Mesothelial cell of epicardium (in vitro differentiated cells): ENCODE results near the gene NAV3. TPM values are rescaled to one million over a fixed set of nuclear protein-coding genes. Genes with fewer than 3 reads are reported as not detected.

Source experiments
- DNase-seq, 2 experiments: peaks; one replicate each; pipeline ENCODE4 v3.0.0; 2021; ENCODE audit warnings: low spot score in 2 of 2; ENCODE audit not compliant: unreplicated experiment in 2 of 2
- H3K27ac Mint-ChIP-seq: 2 replicates; pipeline ENCODE4 v1.8.0; 2021; ENCODE audit warnings: mixed read lengths
- H3K27me3 Mint-ChIP-seq: 2 replicates; pipeline ENCODE4 v1.8.0; 2021; ENCODE audit warnings: low read depth, mixed read lengths
- H3K36me3 Mint-ChIP-seq: 2 replicates; pipeline ENCODE4 v1.8.0; 2021; ENCODE audit warnings: mixed read lengths
- H3K4me1 Mint-ChIP-seq: 2 replicates; pipeline ENCODE4 v1.8.0; 2021; ENCODE audit warnings: mixed read lengths
- H3K4me3 Mint-ChIP-seq: 2 replicates; pipeline ENCODE4 v1.8.0; 2021; ENCODE audit warnings: mild to moderate bottlenecking, moderate library complexity, mixed read lengths
- H3K9me3 Mint-ChIP-seq: 2 replicates; pipeline ENCODE4 v1.8.0; 2021; ENCODE audit warnings: mixed read lengths
- CTCF ChIP-seq: fragments of 200-600 bp; sonication (generic); IDR thresholded peaks from one replicate; pipeline ENCODE4 v1.5.0; 2021; ENCODE audit warnings: antibody characterized with exemption; ENCODE audit not compliant: unreplicated experiment
- total RNA-seq: library from RNA; stranded (reverse); gene quantifications from 3 replicates; pipeline ENCODE4 v1.2.1, GENCODE V29; 2021

The NAV3 gene
- total RNA-seq, 1 donor from 2014 or later: 28.7 TPM

- peaks cover 4% of the 10 kb centered on the region for H3K36me3 Mint-ChIP-seq
- peaks cover 5% of the 10 kb centered on the region for H3K4me1 Mint-ChIP-seq
- H3K9me3 Mint-ChIP-seq: peaks cover 11% of the 10 kb centered on the region
- no peaks in the 10 kb centered on the region for H3K27me3 Mint-ChIP-seq
- no peak overlapping the region for H3K27ac Mint-ChIP-seq
- TF ChIP-seq CTCF: no peak
- H3K4me3 Mint-ChIP-seq: no peak overlapping the region
- no peak for DNase-seq
Measured at GRCh38 chr12:78157199-78157598, 326.5 kb downstream of the NAV3 start.

- Mint-ChIP-seq H3K36me3 (no peaks in the 10 kb centered on the region), H3K27me3 (peaks cover 15% of the 10 kb centered on the region), H3K4me3 (no peak overlapping the region), H3K27ac (no peak overlapping the region), H3K4me1 (peaks cover 15% of the 10 kb centered on the region), H3K9me3 (no peaks in the 10 kb centered on the region)
- no peak for TF ChIP-seq CTCF
- DNase-seq: no peak
Measured at GRCh38 chr12:78164154-78164553, 333.5 kb downstream of the NAV3 start.

- peaks cover 28% of the 10 kb centered on the region for H3K4me1 Mint-ChIP-seq
- H3K27me3 Mint-ChIP-seq: peaks cover 30% of the 10 kb centered on the region
- no peak for TF ChIP-seq CTCF
- H3K36me3 Mint-ChIP-seq: peaks cover 4% of the 10 kb centered on the region
- no peak overlapping the region for H3K4me3 Mint-ChIP-seq
- DNase-seq: no peak
- H3K27ac Mint-ChIP-seq: peak overlapping the region; percentile 50
- no peaks in the 10 kb centered on the region for H3K9me3 Mint-ChIP-seq
Measured at GRCh38 chr12:78167510-78167909, 336.8 kb downstream of the NAV3 start.

GRCh38 chr12:78171061-78171460 lies 340.4 kb downstream of the NAV3 start:
- TF ChIP-seq CTCF: no peak
- Mint-ChIP-seq H3K36me3 (peaks cover 4% of the 10 kb centered on the region), H3K9me3 (no peaks in the 10 kb centered on the region), H3K4me3 (no peak overlapping the region), H3K27me3 (peaks cover 35% of the 10 kb centered on the region), H3K4me1 (peaks cover 28% of the 10 kb centered on the region), H3K27ac (peak overlapping the region; percentile 35)
- no peak for DNase-seq

- no peaks in the 10 kb centered on the region for H3K9me3 Mint-ChIP-seq
- H3K4me1 Mint-ChIP-seq: peaks cover 25% of the 10 kb centered on the region
- H3K36me3 Mint-ChIP-seq: peaks cover 5% of the 10 kb centered on the region
- peaks cover 29% of the 10 kb centered on the region for H3K27me3 Mint-ChIP-seq
- H3K4me3 Mint-ChIP-seq: no peak overlapping the region
- H3K27ac Mint-ChIP-seq: no peak overlapping the region
- TF ChIP-seq CTCF: no peak
- no peak for DNase-seq
Measured at GRCh38 chr12:78176643-78177042, 345.9 kb downstream of the NAV3 start.

GRCh38 chr12:78177298-78177697 lies 346.6 kb downstream of the NAV3 start:
- TF ChIP-seq CTCF: no peak
- peaks cover 5% of the 10 kb centered on the region for H3K36me3 Mint-ChIP-seq
- DNase-seq: no peak
- H3K9me3 Mint-ChIP-seq: no peaks in the 10 kb centered on the region
- peaks cover 27% of the 10 kb centered on the region for H3K4me1 Mint-ChIP-seq
- H3K27me3 Mint-ChIP-seq: peaks cover 28% of the 10 kb centered on the region
- no peak overlapping the region for H3K4me3 Mint-ChIP-seq
- H3K27ac Mint-ChIP-seq: no peak overlapping the region
